Measurements from ENCODE around the gene BEST3. TPM values are rescaled to one million over a fixed set of nuclear protein-coding genes. Genes with fewer than 3 reads are reported as not detected.

The BEST3 gene
- total and polyA plus RNA-seq, 2 donors (not counting 3 experiments of a cell fraction or from before 2014, with no cell fraction given), result 0.12 to 0.18 TPM

- ChIA-PET POLR2A (no interaction called here), CTCF (no interaction called here)
- no peaks in the 10 kb centered on the region for H3K79me2 ChIP-seq (ENCODE audit: control insufficient read depth, insufficient read depth, low read length)
- H3K4me1 ChIP-seq (ENCODE audit: control insufficient read depth, extremely low read depth, insufficient read depth, low read length), result no peaks in the 10 kb centered on the region
- H3K9ac ChIP-seq (replicated peaks; ENCODE audit: extremely low read depth, insufficient read depth, low read length), result no peak overlapping the region
- FAIRE-seq (no peak), DNase-seq (ENCODE audit: low read depth, low spot score) (no peak)
- H3K9me3 ChIP-seq (replicated peaks; ENCODE audit: control insufficient read depth, insufficient read depth, low read length), result no peaks in the 10 kb centered on the region
- peaks cover 0 to 2% of the 10 kb centered on the region in 2 experiments for H3K27me3 ChIP-seq (ENCODE audit: control insufficient read depth in 2 of 2, insufficient read depth in 2 of 2, low read length in 2 of 2)
- intact Hi-C loops (cut with micrococcal nuclease), result no loop called here
- H2AFZ ChIP-seq (ENCODE audit: low read depth, low read length), result no peak overlapping the region
- no peaks in the 10 kb centered on the region for H3K9me1 ChIP-seq (replicated peaks; ENCODE audit: control insufficient read depth, extremely low read depth, insufficient read depth, low read length)
- H3K4me3 ChIP-seq (replicated peaks in 1 of 3; ENCODE audit: insufficient read depth in 1 of 3, low read depth in 1 of 3, low read length in 3 of 3), result no peak overlapping the region
- H3K27ac ChIP-seq (ENCODE audit: insufficient read depth, low read depth, low read length), result no peak overlapping the region
- TF ChIP-seq CTCF (IDR thresholded peaks at IDR 0.05; ENCODE audit: extremely low read depth in 1 of 2, insufficient read depth in 1 of 2, low read depth in 1 of 2, low read length in 2 of 2), result no peak
- TF ChIP-seq GATA2 (IDR thresholded peaks at IDR 0.05; ENCODE audit: insufficient read depth, insufficient read length, low read depth, low read length), result no peak
- no peak for TF ChIP-seq MAX (IDR thresholded peaks at IDR 0.05; ENCODE audit: insufficient read depth, insufficient read length)
- TF ChIP-seq FOS (IDR thresholded peaks at IDR 0.05; ENCODE audit: borderline replicate concordance, insufficient read depth, low read length), result no peak
- no TSS peak for BruUV-seq (replicated peaks)
- no peaks in the 10 kb centered on the region for H4K20me1 ChIP-seq (replicated peaks; ENCODE audit: control insufficient read depth, extremely low read depth, insufficient read depth, low read length)
- dilution Hi-C loops (cut with MboI; ENCODE audit: extremely low pct_ligation_motif_present, low sequenced_read_pairs), result no loop called here
- H3K4me2 ChIP-seq (ENCODE audit: insufficient read depth, low read length), result no peak overlapping the region
- no peaks in the 10 kb centered on the region for H3K36me3 ChIP-seq (ENCODE audit: control insufficient read depth in 2 of 2, extremely low read depth in 1 of 2, insufficient read depth in 2 of 2, low read length in 2 of 2)
These were observed 33.0 kb upstream of the BEST3 start for GRCh38 chr12:69732088-69732487.

GRCh38 chr12:69726922-69727321 lies 27.8 kb upstream of the BEST3 start:
- CTCF ChIA-PET, result interaction anchor here (0.8 to 1.6 kb wide), 3 partner anchors 11 to 63 kb away, joined by 3 to 4 read pairs (median 3); partner anchors contain the start of gene RAB3IP
- Histone ChIP-seq H3K4me2 (ENCODE audit: insufficient read depth, low read length) (no peak overlapping the region), H3K9me3 (replicated peaks; ENCODE audit: control insufficient read depth, insufficient read depth, low read length) (no peaks in the 10 kb centered on the region), H3K27ac (ENCODE audit: insufficient read depth, low read depth, low read length) (no peak overlapping the region), H3K9me1 (replicated peaks; ENCODE audit: control insufficient read depth, extremely low read depth, insufficient read depth, low read length) (no peaks in the 10 kb centered on the region), H2AFZ (ENCODE audit: low read depth, low read length) (no peak overlapping the region), H4K20me1 (replicated peaks; ENCODE audit: control insufficient read depth, extremely low read depth, insufficient read depth, low read length) (no peaks in the 10 kb centered on the region), H3K79me2 (ENCODE audit: control insufficient read depth, insufficient read depth, low read length) (no peaks in the 10 kb centered on the region), H3K9ac (replicated peaks; ENCODE audit: extremely low read depth, insufficient read depth, low read length) (no peak overlapping the region), H3K4me1 (ENCODE audit: control insufficient read depth, extremely low read depth, insufficient read depth, low read length) (peaks cover 6% of the 10 kb centered on the region), H3K27me3 (ENCODE audit: control insufficient read depth in 2 of 2, insufficient read depth in 2 of 2, low read length in 2 of 2) (no peaks in the 10 kb centered on the region), H3K4me3 (replicated peaks in 1 of 3; ENCODE audit: insufficient read depth in 1 of 3, low read depth in 1 of 3, low read length in 3 of 3) (no peak overlapping the region), H3K36me3 (ENCODE audit: control insufficient read depth in 2 of 2, extremely low read depth in 1 of 2, insufficient read depth in 2 of 2, low read length in 2 of 2) (no peaks in the 10 kb centered on the region)
- POLR2A ChIA-PET, result no interaction called here
- dilution Hi-C loops (cut with MboI; ENCODE audit: extremely low pct_ligation_motif_present, low sequenced_read_pairs), result no loop called here
- BruUV-seq (replicated peaks), result no TSS peak
- intact Hi-C loops (cut with micrococcal nuclease), result no loop called here
- DNase-seq (ENCODE audit: low read depth, low spot score) (no peak), FAIRE-seq (no peak)
- no peak for TF ChIP-seq POLR2A (IDR thresholded peaks at IDR 0.05; ENCODE audit: low read depth, low read length)
- no peak for TF ChIP-seq CTCF (IDR thresholded peaks at IDR 0.05; ENCODE audit: extremely low read depth in 1 of 2, insufficient read depth in 1 of 2, low read depth in 1 of 2, low read length in 2 of 2)
- TF ChIP-seq POLR2AphosphoS5 (IDR thresholded peaks at IDR 0.05; ENCODE audit: insufficient read depth, low read depth, low read length), result no peak
- TF ChIP-seq GATA2 (IDR thresholded peaks at IDR 0.05; ENCODE audit: insufficient read depth, insufficient read length, low read depth, low read length), result no peak
- no peak for TF ChIP-seq FOS (IDR thresholded peaks at IDR 0.05; ENCODE audit: borderline replicate concordance, insufficient read depth, low read length)
- no peak for TF ChIP-seq EZH2 (IDR thresholded peaks at IDR 0.05; ENCODE audit: borderline replicate concordance, low read depth, low read length, severe bottlenecking)
- TF ChIP-seq JUN (IDR thresholded peaks at IDR 0.05; ENCODE audit: borderline replicate concordance, insufficient read depth, insufficient read length, low read depth), result no peak
- no peak for TF ChIP-seq MYC (IDR thresholded peaks at IDR 0.05; ENCODE audit: low read depth, low read length)
- TF ChIP-seq MAX (IDR thresholded peaks at IDR 0.05; ENCODE audit: insufficient read depth, insufficient read length), result no peak
